Measurements from ENCODE around the gene CTTNBP2NL. TPM values are rescaled to one million over a fixed set of nuclear protein-coding genes. Genes with fewer than 3 reads are reported as not detected.

CTTNBP2NL gene
- total RNA-seq, 1 experiment from 2014 or later, result 15.0 TPM

DNA sequence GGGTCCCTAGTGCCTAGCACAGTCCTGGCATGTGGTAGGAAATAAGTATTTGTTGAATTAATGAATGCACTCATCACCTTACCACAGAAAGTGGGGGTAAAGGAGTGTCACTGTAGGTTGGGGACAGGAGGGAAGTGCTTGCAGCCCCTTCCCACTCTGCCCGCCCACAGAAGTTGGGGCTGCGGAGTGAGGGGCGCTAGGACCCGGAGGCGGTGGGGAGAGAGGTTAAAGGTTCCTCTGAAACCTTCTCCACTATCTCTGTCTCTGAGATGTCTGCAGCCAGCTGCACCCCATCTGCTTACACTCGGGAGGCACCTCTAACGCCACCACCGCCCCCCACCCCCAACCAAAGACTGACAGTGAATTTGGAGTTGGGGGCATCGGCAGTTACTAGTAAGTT, 111.3 kb downstream of the CTTNBP2NL start:
- DNase-seq (ENCODE audit: low read depth), result no peak

DNA sequence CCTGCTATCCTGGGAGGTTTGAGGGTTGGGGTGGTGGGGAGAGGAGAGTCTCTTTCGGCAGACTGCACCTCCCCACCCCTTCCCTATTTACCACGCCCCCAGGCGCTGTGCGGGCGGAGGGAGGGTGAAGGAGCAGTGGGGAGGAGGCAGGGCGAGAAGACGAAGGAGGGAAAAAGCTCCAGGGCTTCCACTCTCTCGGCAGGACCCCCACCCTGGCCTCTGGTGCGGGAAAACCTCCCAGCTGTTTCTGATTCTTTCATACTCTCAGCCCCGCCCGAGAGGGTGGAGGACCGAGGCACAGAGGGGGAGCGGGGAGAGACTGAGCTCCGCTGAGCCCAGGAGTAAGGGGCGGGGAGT, 111.9 kb downstream of the CTTNBP2NL start:
- DNase-seq (ENCODE audit: low read depth), result no peak

DNA sequence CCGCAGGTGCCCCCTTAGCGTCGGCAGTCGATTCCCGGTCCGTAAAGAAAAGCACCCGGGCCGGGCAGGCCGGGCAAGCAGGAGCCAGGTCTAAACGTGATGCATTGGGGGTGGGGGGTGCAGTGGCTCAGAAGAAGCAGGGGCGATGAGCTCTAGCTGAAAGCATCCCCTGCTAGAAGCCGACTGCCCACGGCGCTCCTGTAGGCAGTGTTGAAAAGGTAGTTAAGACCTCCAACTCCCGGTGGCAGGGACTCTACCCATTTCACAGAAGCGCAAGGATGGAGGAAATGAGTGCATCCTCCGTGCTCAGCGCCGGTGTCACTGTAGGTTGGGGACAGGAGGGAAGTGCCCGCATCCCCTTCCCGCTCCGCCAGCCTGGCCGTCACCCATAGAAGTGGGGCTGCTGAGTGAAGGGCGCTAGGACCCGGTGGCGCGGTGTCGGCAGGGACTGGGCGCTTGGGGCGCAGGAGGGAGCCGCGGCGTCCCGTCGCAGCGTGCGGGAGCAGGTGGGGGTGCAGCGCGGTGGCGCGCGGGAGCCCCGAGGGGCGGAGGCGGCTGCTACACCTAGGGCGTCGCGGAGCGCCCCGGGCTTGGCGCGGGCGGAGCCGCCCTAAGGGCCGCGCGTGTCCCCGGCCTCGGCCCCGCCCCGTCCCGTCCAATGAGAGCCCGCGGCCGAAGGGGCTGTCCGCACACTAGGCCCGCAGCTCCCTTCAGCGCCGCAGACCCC, 112.4 kb downstream of the CTTNBP2NL start, which contains the start of gene WNT2B:
Gene WNT2B (plus strand): TSS at position 688 of the 727 bp plus-strand sequence. CDS start 298 bp downstream, outside the sequence.
- no peak for DNase-seq (ENCODE audit: low read depth)

DNA sequence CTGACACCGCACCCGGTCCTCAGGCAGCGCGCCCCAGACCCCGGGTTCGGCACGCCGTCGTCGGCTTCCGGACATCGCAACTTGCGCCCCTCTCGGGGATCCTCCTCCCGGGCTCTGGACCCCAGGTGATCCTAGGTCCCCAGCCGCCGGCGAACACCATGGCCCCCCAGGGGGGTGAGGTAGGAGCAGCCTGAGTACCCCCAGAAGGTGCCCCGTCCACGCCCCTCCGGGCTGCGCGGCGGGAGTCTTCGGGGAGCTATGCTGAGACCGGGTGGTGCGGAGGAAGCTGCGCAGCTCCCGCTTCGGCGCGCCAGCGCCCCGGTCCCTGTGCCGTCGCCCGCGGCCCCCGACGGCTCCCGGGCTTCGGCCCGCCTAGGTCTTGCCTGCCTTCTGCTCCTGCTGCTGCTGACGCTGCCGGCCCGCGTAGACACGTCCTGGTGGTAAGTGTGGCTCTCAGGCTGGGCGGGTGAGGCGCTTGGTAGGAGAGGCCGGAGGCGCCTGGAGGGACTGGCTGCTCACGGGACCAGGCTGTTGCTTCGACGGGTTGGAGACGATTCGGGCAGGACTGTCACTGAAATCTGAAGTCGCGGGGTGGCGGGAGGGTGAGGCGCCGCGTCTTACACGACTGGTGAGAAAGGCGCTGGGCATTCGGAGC, 113.1 kb downstream of the CTTNBP2NL start:
- no peak for DNase-seq (ENCODE audit: low read depth)

DNA sequence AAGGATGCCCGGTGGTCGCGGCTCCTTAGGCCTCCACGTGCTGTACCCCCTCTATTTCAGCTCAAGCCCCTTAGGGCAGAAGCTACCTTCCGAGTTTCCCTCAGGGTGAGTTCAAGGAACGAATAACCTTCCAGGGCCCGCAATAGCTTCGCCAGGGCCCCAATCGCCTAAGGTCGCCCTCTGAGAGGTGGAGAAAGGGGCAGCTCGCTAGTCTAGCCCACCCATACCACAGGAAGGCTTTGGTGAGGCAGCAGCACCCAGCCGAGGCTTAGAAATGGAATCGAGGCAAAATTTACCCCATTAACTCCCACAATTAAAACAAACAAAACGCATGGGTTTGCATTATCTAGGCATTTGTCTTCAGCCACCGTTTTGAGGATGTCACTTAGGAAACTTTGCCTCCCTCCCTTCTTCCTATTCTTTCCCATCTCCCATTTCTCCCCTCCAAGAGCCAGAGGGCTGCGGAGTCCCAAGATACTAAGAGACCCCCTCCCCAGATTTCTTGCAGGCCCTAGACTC, 113.7 kb downstream of the CTTNBP2NL start:
- no peak for DNase-seq (ENCODE audit: low read depth)

DNA sequence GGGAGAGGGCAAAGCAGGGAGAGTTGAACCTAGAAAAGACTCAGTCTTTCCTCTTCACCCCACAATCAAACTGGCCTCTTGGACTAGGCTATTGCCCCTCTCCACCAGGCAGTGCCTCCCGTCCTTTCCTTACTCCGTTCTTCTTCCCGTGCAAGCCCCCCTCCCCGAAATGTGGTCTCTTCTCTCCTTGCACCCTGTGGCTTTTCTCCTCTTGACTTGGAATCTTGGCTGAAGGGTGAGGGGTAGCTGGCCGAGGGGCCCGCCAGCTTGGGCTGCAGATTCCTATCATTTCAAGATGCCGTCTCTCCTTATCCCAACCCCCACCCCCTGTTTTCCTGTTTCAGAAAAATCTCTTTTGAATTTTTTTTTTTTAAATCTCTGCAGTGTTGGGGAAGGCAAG, 114.3 kb downstream of the CTTNBP2NL start:
- no peak for DNase-seq (ENCODE audit: low read depth)

Other genes with a start within 250 kb of the CTTNBP2NL start
- gene WNT2B, start 112.8 kb downstream of the CTTNBP2NL start, total RNA-seq (2014; rRNA removed), result 0.23 and 0.38 TPM in 2 replicates
- gene ST7L, start 222.9 kb downstream of the CTTNBP2NL start, total RNA-seq (2014; rRNA removed), result 22.3 and 23.2 TPM in 2 replicates
- gene CAPZA1, start 223.6 kb downstream of the CTTNBP2NL start, total RNA-seq (2014; rRNA removed), result 314 and 346 TPM in 2 replicates

Data from LHCN-M2 (cell line).